Nephron progenitor cell (in vitro differentiated cells): ENCODE data around the gene GPATCH11.

Source experiments
- DNase-seq: peaks from one replicate; pipeline ENCODE4 v3.0.0; 2021
- H3K27ac Mint-ChIP-seq: 2 replicates; pipeline ENCODE4 v1.8.0; 2021; ENCODE audit warnings: mild to moderate bottlenecking, moderate library complexity, mixed read lengths
- H3K27me3 Mint-ChIP-seq: 2 replicates; pipeline ENCODE4 v1.8.0; 2021; ENCODE audit warnings: mild to moderate bottlenecking, low read depth, mixed read lengths; ENCODE audit not compliant: poor library complexity
- H3K36me3 Mint-ChIP-seq: 2 replicates; pipeline ENCODE4 v1.8.0; 2021; ENCODE audit warnings: low read depth, mixed read lengths
- H3K4me1 Mint-ChIP-seq: 2 replicates; pipeline ENCODE4 v1.8.0; 2021; ENCODE audit warnings: mixed read lengths
- H3K4me3 Mint-ChIP-seq: 2 replicates; pipeline ENCODE4 v1.8.0; 2021; ENCODE audit warnings: mild to moderate bottlenecking, moderate library complexity, mixed read lengths
- H3K9me3 Mint-ChIP-seq: 2 replicates; pipeline ENCODE4 v1.8.0; 2021; ENCODE audit warnings: mild to moderate bottlenecking, moderate library complexity, mixed read lengths
- CTCF ChIP-seq: fragments of 200-600 bp; sonication (generic); IDR thresholded peaks from 2 replicates; pipeline ENCODE4 v1.5.0; 2021; ENCODE audit warnings: antibody characterized with exemption

The GPATCH11 gene

GRCh38 chr2:37060446-37060845 lies 23.9 kb upstream of the GPATCH11 start:
- no peak for DNase-seq
- Mint-ChIP-seq H3K27me3 (no peaks in the 10 kb centered on the region), H3K36me3 (peaks cover 32% of the 10 kb centered on the region), H3K27ac (peak overlapping the region; percentile 35), H3K4me3 (no peak overlapping the region), H3K9me3 (no peaks in the 10 kb centered on the region), H3K4me1 (no peaks in the 10 kb centered on the region)
- TF ChIP-seq CTCF: no peak

GRCh38 chr2:37061013-37061711 lies 23.2 kb upstream of the GPATCH11 start:
- DNase-seq: no peak
- Mint-ChIP-seq H3K36me3 (peaks cover 31% of the 10 kb centered on the region), H3K4me1 (no peaks in the 10 kb centered on the region), H3K27me3 (no peaks in the 10 kb centered on the region), H3K9me3 (no peaks in the 10 kb centered on the region), H3K27ac (no peak overlapping the region), H3K4me3 (no peak overlapping the region)
- TF ChIP-seq CTCF: no peak

GRCh38 chr2:37061776-37062175 lies 22.5 kb upstream of the GPATCH11 start:
- no peaks in the 10 kb centered on the region for H3K4me1 Mint-ChIP-seq
- TF ChIP-seq CTCF: no peak
- H3K9me3 Mint-ChIP-seq: no peaks in the 10 kb centered on the region
- no peak overlapping the region for H3K4me3 Mint-ChIP-seq
- no peaks in the 10 kb centered on the region for H3K27me3 Mint-ChIP-seq
- H3K36me3 Mint-ChIP-seq: peaks cover 24% of the 10 kb centered on the region
- no peak overlapping the region for H3K27ac Mint-ChIP-seq
- DNase-seq: no peak

- no peak for TF ChIP-seq CTCF
- H3K4me3 Mint-ChIP-seq: no peak overlapping the region
- H3K36me3 Mint-ChIP-seq: peaks cover 29% of the 10 kb centered on the region
- H3K4me1 Mint-ChIP-seq: no peaks in the 10 kb centered on the region
- no peak for DNase-seq
- H3K9me3 Mint-ChIP-seq: peaks cover 1% of the 10 kb centered on the region
- H3K27me3 Mint-ChIP-seq: no peaks in the 10 kb centered on the region
- peak overlapping the region; percentile 81 for H3K27ac Mint-ChIP-seq
These were observed 15.6 kb upstream of the GPATCH11 start for GRCh38 chr2:37068686-37069085.

- DNase-seq: no peak
- Mint-ChIP-seq H3K4me3 (no peak overlapping the region), H3K27ac (no peak overlapping the region), H3K27me3 (no peaks in the 10 kb centered on the region), H3K9me3 (peaks cover 4% of the 10 kb centered on the region), H3K36me3 (peaks cover 45% of the 10 kb centered on the region), H3K4me1 (peaks cover under 1% of the 10 kb centered on the region)
- no peak for TF ChIP-seq CTCF
These were observed 13.4 kb upstream of the GPATCH11 start for GRCh38 chr2:37070931-37071330.

GRCh38 chr2:37080266-37080665 lies 4.1 kb upstream of the GPATCH11 start:
- H3K4me3 Mint-ChIP-seq: no peak overlapping the region
- H3K4me1 Mint-ChIP-seq: peaks cover 5% of the 10 kb centered on the region
- H3K9me3 Mint-ChIP-seq: no peaks in the 10 kb centered on the region
- H3K27ac Mint-ChIP-seq: no peak overlapping the region
- TF ChIP-seq CTCF: no peak
- peaks cover 31% of the 10 kb centered on the region for H3K36me3 Mint-ChIP-seq
- no peak for DNase-seq
- no peaks in the 10 kb centered on the region for H3K27me3 Mint-ChIP-seq
